GM19035 (cell line): Measurements from ENCODE around the gene DDIT4.
A peak's percentile ranks its signal among the peaks of the same experiment; 100 is the strongest.
"Not testable (repeated sequence)": the region's sequence is repeated elsewhere in the genome, so short reads cannot be mapped to it uniquely, and the experiment has no call there.

Source experiments
- ATAC-seq: cut with Tn5 transposase; IDR thresholded peaks from one replicate; pipeline ENCODE4 v1.9.1; 2021; ENCODE audit not compliant: unreplicated experiment

DDIT4 gene

GRCh38 chr10:72273410-72274212 is at the start of gene DDIT4:
DDIT4 (plus strand) TSS chr10:72273924; CDS start chr10:72274217, 293 bp downstream.
- ATAC-seq: peak; percentile 80

- ATAC-seq: not testable (repeated sequence)
These were observed 49.5 kb upstream of the DDIT4 start for GRCh38 chr10:72224191-72224590.

GRCh38 chr10:72226418-72227027 is 47.2 kb upstream of the DDIT4 start:
- ATAC-seq: no peak

- no peak for ATAC-seq
These were observed 45.9 kb upstream of the DDIT4 start for GRCh38 chr10:72227826-72228225.

- ATAC-seq: no peak
These were observed 45.4 kb upstream of the DDIT4 start for GRCh38 chr10:72228318-72228751.

- no peak for ATAC-seq
These were observed 44.2 kb upstream of the DDIT4 start for GRCh38 chr10:72229261-72230251.

GRCh38 chr10:72233621-72234020 is 40.1 kb upstream of the DDIT4 start:
- ATAC-seq: no peak

GRCh38 chr10:72234560-72235095 is 39.1 kb upstream of the DDIT4 start:
- no peak for ATAC-seq

- ATAC-seq: no peak
These were observed 38.0 kb upstream of the DDIT4 start for GRCh38 chr10:72235544-72236279.

GRCh38 chr10:72238392-72239175 is 35.1 kb upstream of the DDIT4 start:
- no peak for ATAC-seq

GRCh38 chr10:72239409-72239808 is 34.3 kb upstream of the DDIT4 start:
- ATAC-seq: no peak

- no peak for ATAC-seq
These were observed 33.4 kb upstream of the DDIT4 start for GRCh38 chr10:72240371-72240770.

GRCh38 chr10:72241691-72242252 is 32.0 kb upstream of the DDIT4 start:
- no peak for ATAC-seq

- no peak for ATAC-seq
These were observed 31.0 kb upstream of the DDIT4 start for GRCh38 chr10:72242675-72243074.

GRCh38 chr10:72243822-72244437 is 29.8 kb upstream of the DDIT4 start:
- no peak for ATAC-seq

- no peak for ATAC-seq
These were observed 29.1 kb upstream of the DDIT4 start for GRCh38 chr10:72244573-72245038.

GRCh38 chr10:72245949-72246525 is 27.7 kb upstream of the DDIT4 start:
- no peak for ATAC-seq

- ATAC-seq: peak; percentile 84
These were observed 25.1 kb upstream of the DDIT4 start for GRCh38 chr10:72248468-72249151.
